NOMO-1 treated with DMSO at 0.1 percent for 48 hours (cell line): ENCODE measurements around the gene MKNK2.
"Not testable (repeated sequence)": the region's sequence is repeated elsewhere in the genome, so short reads cannot be mapped to it uniquely, and the experiment has no call there.

Experiments used
- DNase-seq: peaks from one replicate; lab custom pipeline; 2025; ENCODE audit not compliant: unreplicated experiment; lab: John Stamatoyannopoulos, UW

Gene MKNK2

DNA sequence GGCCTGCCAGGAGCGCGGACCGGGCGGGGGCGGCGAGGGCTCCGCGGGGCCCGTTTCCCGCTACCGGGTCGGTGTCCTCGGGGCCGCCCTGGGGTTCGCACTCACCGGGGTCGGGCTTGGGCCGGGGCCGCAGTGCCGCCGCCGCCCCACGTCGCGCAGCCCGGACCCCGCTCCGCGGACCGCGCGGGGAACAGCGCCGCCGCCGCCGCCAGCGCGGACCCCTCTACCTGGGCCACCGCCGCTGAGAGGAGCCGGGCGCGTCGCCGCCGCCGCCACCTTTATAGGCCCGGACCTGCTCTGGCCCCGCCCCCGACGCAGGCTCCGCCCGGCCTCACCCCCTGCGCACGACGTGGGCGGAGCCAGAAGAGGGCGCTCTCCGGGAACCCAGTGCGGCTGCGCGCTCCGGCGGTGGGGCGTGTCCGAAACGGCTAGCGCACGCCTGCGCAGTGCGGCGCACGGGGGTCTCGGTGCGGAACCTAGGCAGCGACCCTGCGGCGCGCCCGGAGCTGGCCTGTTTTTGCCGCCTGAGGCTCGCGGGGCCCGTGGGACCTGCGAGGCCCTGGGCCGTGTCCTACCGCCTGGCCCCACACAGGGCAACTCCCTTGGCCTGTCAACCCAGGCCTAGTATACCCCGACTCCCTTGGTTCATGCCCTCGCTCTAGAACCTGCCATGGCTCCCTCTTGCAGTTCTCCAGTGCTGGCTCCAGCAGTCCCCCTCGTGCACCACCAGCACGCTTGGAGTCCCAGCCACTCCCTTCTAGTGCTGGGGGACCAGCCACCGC lies at the start of gene MKNK2:
TSS of gene MKNK2 (minus strand) at position 254 of the 782 bp plus-strand sequence. CDS start 393 bp downstream, outside the sequence.
- peak; percentile 82 for DNase-seq

DNA sequence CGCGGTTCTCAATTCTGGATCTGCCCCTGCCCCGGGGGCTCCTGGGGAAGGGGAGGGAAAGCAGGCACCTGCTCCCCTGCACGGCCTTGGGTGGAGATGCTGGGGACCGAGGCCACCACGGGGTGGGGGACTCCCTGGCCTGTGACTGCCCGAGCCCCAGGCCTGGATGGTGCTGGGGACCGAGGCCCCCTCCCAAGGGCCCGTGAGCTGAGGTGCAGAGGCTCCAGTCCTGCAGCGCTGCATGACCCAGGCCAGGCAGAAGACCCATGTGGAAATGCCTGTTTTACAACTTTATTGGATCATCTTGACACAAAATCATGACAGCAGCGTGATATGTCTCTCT lies 49.6 kb upstream of the MKNK2 start:
- no peak for DNase-seq

GRCh38 chr19:2099937-2100718 lies 49.1 kb upstream of the MKNK2 start:
- no peak for DNase-seq

DNA sequence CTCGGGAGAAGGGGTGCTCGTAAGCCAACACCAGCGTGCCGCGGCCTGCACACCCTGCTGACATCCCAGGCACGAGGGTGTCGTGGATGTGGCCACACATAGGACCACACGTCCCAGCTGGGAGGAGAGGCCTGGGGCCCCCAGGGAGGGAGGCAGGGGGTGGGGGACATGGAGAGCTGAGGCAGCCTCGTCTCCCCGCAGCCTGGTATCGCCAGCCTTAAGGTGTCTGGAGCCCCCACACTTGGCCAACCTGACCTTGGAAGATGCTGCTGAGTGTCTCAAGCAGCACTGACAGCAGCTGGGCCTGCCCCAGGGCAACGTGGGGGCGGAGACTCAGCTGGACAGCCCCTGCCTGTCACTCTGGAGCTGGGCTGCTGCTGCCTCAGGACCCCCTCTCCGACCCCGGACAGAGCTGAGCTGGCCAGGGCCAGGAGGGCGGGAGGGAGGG lies 48.0 kb upstream of the MKNK2 start:
- DNase-seq: no peak

GRCh38 chr19:2097886-2098327 lies 46.9 kb upstream of the MKNK2 start:
- no peak for DNase-seq

- no peak for DNase-seq
Observed at GRCh38 chr19:2097203-2097885, 46.3 kb upstream of the MKNK2 start.

- peak; percentile 97 for DNase-seq
Observed at GRCh38 chr19:2096480-2097202, 45.6 kb upstream of the MKNK2 start, which contains the start of gene IZUMO4. IZUMO4 (plus strand) TSS chr19:2096915; CDS start chr19:2096946, 31 bp downstream.

DNA sequence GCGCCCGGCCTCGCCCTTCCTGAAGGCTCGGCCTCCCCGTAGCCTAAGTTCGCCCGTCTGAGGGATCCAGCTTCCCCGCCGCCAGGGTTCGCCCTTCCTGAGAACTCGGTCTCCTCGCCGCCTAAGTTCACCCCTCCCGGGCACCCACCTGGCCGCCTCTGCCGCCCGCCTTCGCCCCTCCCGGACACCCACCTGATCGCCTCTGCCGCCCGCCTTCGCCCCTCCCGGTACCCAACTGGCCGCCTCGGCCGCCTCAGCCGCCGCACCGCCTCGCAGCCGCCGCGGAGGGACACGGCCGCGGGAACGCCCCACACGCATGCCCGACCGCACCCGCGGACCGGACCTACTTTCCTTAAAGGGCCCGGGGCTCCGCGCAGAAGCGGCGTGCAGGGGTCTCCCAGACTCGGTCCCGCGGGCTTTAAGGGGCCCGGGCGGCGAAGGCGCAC lies 45.0 kb upstream of the MKNK2 start, which contains the start of gene MOB3A:
TSS of gene MOB3A (minus strand) at position 293 of the 446 bp plus-strand sequence. CDS start 17,766 bp downstream, outside the sequence.
- DNase-seq: peak; percentile 82

DNA sequence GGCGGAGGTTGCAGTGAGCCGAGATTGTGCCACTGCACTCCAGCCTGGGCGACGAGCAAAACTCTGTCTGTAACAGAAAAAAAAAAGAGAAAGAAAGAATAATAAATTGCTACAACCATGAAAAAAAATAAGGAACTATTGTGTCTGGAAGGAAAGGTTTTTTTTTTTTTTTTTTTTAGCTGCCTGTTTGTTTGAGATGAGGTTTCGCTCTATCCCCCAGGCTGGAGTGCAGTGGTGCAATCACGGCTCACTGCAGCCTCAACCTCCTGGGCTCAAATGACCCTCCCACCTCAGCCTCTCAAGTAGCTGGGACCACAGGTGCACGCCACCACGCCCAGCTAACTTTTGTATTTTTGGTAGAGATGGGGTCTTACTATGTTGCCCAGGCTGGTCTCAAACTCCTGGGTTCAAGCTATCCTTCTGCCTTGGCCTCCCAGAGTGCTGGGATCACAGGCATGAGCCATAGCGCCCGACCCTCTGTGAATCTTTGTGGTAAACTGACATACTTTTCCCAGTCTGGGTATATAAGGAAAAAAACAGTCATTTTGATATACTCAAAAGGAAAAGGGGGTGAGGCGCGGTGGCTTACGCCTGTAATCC lies 41.0 kb upstream of the MKNK2 start:
- not testable (repeated sequence) for DNase-seq

DNA sequence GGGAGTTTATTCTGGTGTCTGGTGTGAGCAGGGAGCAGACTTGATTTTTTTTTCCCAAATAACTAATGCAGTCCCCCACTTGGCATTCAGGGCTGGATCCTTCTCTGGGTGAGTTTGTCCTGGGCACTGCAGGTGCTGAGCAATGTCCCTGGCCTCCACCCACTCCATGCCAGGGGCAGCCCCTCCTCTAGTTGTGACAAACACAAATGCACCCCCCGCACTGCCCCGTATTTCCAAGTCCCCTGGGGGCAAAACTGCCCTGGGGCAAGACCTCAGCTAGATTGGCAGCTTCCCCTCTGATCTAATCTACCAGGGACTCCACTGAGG lies 38.6 kb upstream of the MKNK2 start:
- no peak for DNase-seq

DNA sequence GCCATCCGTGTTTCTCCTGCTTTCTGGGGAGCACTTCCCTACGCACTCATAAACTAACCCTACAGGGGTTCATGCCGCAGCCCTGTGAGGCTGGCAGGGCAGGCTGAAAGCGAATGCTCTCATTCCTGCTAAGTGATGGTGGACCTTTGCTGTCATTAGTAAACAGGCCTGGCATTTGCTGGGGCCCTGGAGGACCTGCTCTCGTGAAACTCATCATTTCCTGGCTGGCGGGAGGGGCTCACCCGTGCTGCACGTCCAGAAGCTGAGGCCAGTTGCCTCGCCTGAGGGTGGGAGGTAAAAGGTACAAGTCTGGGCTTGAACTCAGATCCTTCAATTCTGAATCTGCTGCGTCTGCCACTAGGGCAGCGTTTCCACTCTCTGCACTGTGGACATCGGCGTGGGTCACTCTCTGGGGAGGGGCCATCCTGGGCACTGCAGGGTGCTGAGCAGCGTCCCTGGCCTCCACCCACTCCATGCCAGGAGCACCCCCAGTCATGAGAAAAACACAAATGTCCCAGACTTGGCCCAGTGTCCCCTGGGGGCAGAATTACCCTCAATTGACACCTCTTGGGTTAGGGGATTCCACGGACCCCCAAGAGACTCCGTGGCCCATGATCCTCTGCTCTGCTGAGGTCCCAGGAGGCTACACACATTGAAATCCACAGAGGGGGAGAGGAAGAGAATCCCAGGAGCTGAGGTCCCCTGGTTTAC lies 38.1 kb upstream of the MKNK2 start:
- no peak for DNase-seq

DNA sequence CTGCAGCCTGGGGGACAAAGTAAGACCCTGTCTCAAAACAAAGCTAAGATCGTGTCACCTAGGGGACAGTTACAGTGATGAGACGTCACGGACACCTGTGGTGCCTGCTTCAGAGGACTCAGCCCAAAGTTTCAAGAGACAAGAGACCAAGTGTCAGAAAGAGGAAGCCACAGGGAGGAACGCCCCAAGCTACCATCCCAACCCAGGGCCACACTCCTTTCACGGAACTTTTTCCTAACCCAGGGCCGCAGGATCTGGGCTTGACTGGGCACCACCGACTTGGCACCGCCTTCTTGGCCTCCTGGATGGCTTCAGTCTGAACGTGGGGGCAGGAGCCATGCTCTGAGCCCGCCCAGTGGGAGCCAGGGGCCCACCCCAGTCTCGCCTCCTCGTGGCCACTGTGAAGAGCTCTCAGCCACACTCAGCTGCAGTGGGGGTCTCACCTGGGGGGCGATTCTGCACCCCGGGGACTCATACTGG lies 36.6 kb upstream of the MKNK2 start:
- peak; percentile 58 for DNase-seq

DNA sequence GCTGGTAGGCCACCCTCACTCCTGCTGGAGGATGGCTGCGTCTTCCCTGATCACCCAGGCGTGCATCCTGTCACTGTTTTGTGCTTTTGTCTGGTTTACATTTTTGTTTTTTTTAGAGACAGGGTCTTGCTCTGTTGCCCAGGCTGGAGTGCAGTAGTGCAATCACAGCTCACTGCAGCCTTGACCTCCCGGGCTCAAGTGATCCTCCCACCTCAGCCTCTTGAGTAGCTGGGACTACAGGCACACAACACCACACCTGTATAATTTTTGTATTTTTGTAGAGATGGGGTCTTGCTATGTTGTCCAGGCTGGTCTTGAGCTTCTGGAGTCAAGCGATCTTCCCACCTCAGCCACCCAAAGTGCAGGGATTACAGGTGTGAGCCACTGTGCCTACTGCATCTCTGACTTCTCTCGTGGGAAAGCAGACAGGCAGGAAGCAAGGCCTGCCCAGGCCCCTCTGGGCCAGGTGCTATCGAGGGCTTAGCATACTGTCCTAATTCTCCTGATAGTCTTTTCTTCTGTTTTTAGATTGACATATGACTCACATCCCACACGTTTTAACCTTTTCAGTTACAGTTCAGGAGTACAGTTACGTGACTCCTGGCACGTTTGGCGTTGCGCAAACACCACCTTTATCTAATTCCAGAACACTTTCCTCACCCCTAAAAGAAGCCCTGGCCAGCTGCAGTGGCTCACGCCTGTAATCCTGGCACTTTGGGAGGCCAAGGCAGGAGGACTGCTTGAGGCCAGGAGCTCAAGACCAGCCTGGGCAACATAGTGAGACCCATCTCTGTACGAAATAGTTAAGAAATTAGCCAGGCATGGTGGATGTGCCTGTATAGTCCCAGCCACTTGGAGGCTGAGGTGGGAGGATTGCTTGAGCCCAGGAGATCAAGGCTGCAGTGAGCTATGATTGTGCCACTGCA lies 35.9 kb upstream of the MKNK2 start:
- peak; percentile 55 for DNase-seq

DNA sequence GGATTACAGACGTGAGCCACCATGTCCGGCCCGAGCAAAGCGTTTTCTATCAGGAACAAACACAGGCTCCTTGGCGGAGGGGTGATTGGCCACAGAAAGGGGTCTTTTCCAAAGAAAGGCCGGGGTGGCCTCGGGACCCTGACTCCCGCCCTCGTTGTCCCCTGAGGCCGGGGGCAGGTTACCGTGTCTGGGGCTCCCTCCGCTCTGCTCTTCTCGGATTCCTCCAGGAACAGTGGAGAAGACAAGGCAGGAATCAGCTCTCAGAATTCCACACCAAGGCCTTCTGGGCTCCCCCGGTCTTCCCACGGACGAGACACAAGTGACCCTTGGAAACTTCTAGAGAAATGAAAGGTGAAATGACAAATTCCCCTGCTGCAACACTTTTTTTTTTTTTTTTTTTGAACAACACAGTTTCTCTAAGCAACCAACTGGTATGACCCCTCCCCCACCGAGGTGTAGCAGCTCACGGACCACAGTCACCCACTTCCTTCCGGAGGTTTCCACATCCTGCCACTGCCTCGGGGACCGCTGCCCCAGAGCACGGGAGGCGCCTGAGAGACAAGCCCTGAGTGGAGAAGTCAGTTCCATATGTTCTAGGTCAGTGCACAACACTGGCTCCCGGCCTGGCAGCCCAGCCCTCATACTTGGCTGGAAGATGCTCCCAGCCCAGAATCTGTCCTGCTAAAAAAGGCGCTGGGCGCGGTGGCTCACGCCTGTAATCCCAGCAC lies 34.1 kb upstream of the MKNK2 start:
- DNase-seq: peak; percentile 99

- peak; percentile 43 for DNase-seq
Observed at GRCh38 chr19:2083174-2083854, 32.3 kb upstream of the MKNK2 start.

GRCh38 chr19:2081873-2082810 lies 31.1 kb upstream of the MKNK2 start:
- peak; percentile 73 for DNase-seq
